GM19452 (cell line): ENCODE measurements around the gene PLCD1.

Experiments
- ATAC-seq: cut with Tn5 transposase; IDR thresholded peaks from one replicate; pipeline ENCODE4 v1.9.1; 2021; ENCODE audit not compliant: unreplicated experiment

The PLCD1 gene

GRCh38 chr3:37967260-37967881 lies 62.1 kb downstream of the PLCD1 start:
- peak; percentile 65 for ATAC-seq

GRCh38 chr3:37964716-37965115 lies 64.7 kb downstream of the PLCD1 start:
- ATAC-seq, result no peak

- no peak for ATAC-seq
Observed at GRCh38 chr3:37964146-37964545, 65.3 kb downstream of the PLCD1 start.

GRCh38 chr3:37963635-37964034 lies 65.8 kb downstream of the PLCD1 start:
- ATAC-seq, result no peak

- ATAC-seq, result no peak
Observed at GRCh38 chr3:37963016-37963415, 66.4 kb downstream of the PLCD1 start.

- no peak for ATAC-seq
Observed at GRCh38 chr3:37961622-37962431, 67.6 kb downstream of the PLCD1 start.

- ATAC-seq, result no peak
Observed at GRCh38 chr3:37957539-37957936, 71.9 kb downstream of the PLCD1 start.
